SK-N-SH (cell line): ENCODE results near the gene GRK3.

ENCODE experiments used
- EP300 ChIP-seq, 2 experiments: IDR thresholded peaks; 2 replicates each; pipeline versions ENCODE4 v1.4.0 to v1.6.1; 2012; ENCODE audit warnings: borderline replicate concordance in 1 of 2, low read depth in 1 of 2, low read length in 1 of 2
- GATA2 ChIP-seq: sonication (generic); formaldehyde crosslinking; IDR thresholded peaks from 2 replicates; pipeline ENCODE4 v1.5.0; 2020; ENCODE audit warnings: mild to moderate bottlenecking, missing genetic modification reagents
- MXI1 ChIP-seq: IDR thresholded peaks from 2 replicates; pipeline ENCODE4 v1.6.1; 2012; ENCODE audit warnings: mild to moderate bottlenecking, low read depth, low read length, improper control_type of control experiment
- PBX3 ChIP-seq: IDR thresholded peaks from 2 replicates; pipeline ENCODE4; 2012
- RAD21 ChIP-seq: IDR thresholded peaks from 2 replicates; pipeline ENCODE4 v1.6.1; 2012; ENCODE audit warnings: mild to moderate bottlenecking, low read length
- TAF1 ChIP-seq: IDR thresholded peaks from 2 replicates; pipeline ENCODE4 v1.6.1; 2012; ENCODE audit warnings: low read depth, mild to moderate bottlenecking, low read length, moderate library complexity, borderline replicate concordance
- YY1 ChIP-seq: IDR thresholded peaks from 2 replicates; pipeline ENCODE4 v1.4.0; 2012; ENCODE audit warnings: low read depth, mild to moderate bottlenecking
- TF ChIP-seq, protein P1 (sequence below): fragments of 200-600 bp; sonication (generic); IDR thresholded peaks from 2 replicates; pipeline ENCODE4 v1.6.1; 2017; ENCODE audit warnings: antibody characterized with exemption, mild to moderate bottlenecking, moderate library complexity
- TF ChIP-seq, protein P2 (sequence below): IDR thresholded peaks from 2 replicates; pipeline ENCODE4 v1.4.0; 2012; ENCODE audit warnings: low read depth

GRCh38 chr22:25697978-25698377 lies 133.5 kb downstream of the GRK3 start:
- TF ChIP-seq EP300 (IDR thresholded peaks at IDR 0.05; ENCODE audit: borderline replicate concordance in 1 of 2, low read depth in 1 of 2, low read length in 1 of 2) (no peak), YY1 (no peak), RAD21 (no peak), PBX3 (no peak), TAF1 (no peak), GATA2 (CRISPR knock-in tag) (no peak), MXI1 (no peak)
- TF ChIP-seq, protein P1, sequence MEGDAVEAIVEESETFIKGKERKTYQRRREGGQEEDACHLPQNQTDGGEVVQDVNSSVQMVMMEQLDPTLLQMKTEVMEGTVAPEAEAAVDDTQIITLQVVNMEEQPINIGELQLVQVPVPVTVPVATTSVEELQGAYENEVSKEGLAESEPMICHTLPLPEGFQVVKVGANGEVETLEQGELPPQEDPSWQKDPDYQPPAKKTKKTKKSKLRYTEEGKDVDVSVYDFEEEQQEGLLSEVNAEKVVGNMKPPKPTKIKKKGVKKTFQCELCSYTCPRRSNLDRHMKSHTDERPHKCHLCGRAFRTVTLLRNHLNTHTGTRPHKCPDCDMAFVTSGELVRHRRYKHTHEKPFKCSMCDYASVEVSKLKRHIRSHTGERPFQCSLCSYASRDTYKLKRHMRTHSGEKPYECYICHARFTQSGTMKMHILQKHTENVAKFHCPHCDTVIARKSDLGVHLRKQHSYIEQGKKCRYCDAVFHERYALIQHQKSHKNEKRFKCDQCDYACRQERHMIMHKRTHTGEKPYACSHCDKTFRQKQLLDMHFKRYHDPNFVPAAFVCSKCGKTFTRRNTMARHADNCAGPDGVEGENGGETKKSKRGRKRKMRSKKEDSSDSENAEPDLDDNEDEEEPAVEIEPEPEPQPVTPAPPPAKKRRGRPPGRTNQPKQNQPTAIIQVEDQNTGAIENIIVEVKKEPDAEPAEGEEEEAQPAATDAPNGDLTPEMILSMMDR: no peak
- TF ChIP-seq, protein P2, sequence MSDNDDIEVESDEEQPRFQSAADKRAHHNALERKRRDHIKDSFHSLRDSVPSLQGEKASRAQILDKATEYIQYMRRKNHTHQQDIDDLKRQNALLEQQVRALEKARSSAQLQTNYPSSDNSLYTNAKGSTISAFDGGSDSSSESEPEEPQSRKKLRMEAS: no peak
